PC-3 (cell line): Measurements from ENCODE around the gene PXMP4.

Experiments
- EZH2 ChIP-seq: fragments of 300-600 bp; sonication (generic); IDR thresholded peaks from one replicate; pipeline ENCODE4 v1.6.1; 2017; ENCODE audit warnings: antibody characterized with exemption, mild to moderate bottlenecking, low read length; ENCODE audit not compliant: unreplicated experiment
- EZH2phosphoT487 ChIP-seq: fragments of 300-600 bp; sonication (generic); IDR thresholded peaks from 2 replicates; pipeline ENCODE4 v1.6.1; 2018; ENCODE audit warnings: mild to moderate bottlenecking, antibody characterized with exemption, low read length, borderline replicate concordance
- TF ChIP-seq, protein P1 (sequence below): fragments of 300-600 bp; sonication (generic); conservative IDR thresholded peaks from 2 replicates; pipeline ENCODE4 v1.5.1; 2017; ENCODE audit warnings: antibody characterized with exemption, low read depth, mild to moderate bottlenecking, low read length

DNA sequence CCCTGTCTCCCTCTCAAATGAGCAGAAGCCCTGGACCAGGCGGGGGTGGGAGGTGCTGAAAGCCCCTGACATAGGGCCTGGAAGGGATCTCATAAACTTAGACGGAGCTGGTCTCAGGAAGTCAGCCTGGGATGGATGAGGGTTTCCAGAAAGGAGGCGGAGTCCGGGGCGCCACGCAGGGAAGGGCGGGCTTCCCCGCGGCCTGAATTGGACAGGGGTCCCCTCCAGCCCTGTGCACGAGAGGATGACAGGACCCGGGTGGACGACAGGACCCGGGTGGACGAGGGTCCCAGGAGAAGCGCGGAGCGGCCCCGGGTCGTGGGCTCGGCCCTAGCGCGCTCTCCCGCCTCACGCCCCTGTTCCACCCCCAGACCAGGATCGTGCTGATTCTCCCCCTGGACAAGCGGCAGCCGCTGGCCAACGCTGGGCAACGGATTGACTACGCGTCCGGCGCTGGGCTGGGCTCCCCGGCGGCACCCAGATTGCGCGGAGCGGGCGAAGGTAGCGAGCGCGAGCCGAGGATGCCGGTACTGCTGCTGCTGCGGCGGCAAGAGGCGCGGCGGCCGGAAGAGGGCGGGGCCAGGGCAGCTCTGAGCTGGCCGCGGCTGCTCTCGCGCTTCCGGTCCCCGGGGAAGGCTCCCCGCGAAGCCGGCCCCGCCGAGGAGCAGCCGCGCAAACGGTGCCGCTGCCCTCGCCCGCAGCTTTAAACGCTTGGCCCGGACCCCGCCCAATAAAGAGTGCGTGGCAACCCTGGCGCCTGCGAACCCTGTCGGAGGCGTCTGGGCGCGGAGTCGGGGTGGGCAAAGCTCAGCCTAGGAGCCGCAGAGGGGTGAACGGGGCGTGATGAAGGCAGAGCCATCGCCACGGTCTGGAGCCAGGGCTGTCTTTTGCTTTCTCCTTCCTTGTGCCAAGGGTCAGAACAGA is 56.7 kb downstream of the PXMP4 start:
- TF ChIP-seq, protein P1, sequence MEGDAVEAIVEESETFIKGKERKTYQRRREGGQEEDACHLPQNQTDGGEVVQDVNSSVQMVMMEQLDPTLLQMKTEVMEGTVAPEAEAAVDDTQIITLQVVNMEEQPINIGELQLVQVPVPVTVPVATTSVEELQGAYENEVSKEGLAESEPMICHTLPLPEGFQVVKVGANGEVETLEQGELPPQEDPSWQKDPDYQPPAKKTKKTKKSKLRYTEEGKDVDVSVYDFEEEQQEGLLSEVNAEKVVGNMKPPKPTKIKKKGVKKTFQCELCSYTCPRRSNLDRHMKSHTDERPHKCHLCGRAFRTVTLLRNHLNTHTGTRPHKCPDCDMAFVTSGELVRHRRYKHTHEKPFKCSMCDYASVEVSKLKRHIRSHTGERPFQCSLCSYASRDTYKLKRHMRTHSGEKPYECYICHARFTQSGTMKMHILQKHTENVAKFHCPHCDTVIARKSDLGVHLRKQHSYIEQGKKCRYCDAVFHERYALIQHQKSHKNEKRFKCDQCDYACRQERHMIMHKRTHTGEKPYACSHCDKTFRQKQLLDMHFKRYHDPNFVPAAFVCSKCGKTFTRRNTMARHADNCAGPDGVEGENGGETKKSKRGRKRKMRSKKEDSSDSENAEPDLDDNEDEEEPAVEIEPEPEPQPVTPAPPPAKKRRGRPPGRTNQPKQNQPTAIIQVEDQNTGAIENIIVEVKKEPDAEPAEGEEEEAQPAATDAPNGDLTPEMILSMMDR = no peak
- TF ChIP-seq EZH2 (no peak), EZH2phosphoT487 (no peak)
